Spleen (tissue), 13 donors: Measurements from ENCODE around the gene FXYD3. TPM values are rescaled to one million over a fixed set of nuclear protein-coding genes. Genes with fewer than 3 reads are reported as not detected.

ENCODE experiments used
- DNase-seq: peaks from one replicate; pipeline ENCODE4 v3.0.0-alpha.2; 2020
- H3K27ac ChIP-seq, 8 donors: fragments of 200-600 bp; sonication (generic) in 7 of 8; 1 replicate in 4 of 8; 2 replicates in 4 of 8; pipeline versions ENCODE4 v1.5.0 to v1.8.0; 2016 to 2021; ENCODE audit warnings: inconsistent platforms in 4 of 8, mild to moderate bottlenecking in 4 of 8, moderate library complexity in 1 of 8
- H3K27me3 ChIP-seq, 7 donors: fragments of 200-600 bp; sonication (generic) in 6 of 7; replicated peaks in 1 of 7; 1 replicate in 4 of 7; 2 replicates in 3 of 7; pipeline versions ENCODE4 v1.5.0 to v1.8.0; 2016 to 2021; ENCODE audit warnings: inconsistent platforms in 3 of 7, mild to moderate bottlenecking in 1 of 7
- H3K36me3 ChIP-seq, 6 donors: fragments of 200-600 bp; sonication (generic) in 5 of 6; 1 replicate in 4 of 6; 2 replicates in 2 of 6; pipeline versions ENCODE4 v1.5.0 to v1.8.0; 2016 to 2021; ENCODE audit warnings: inconsistent platforms in 2 of 6
- H3K4me1 ChIP-seq, 6 donors: fragments of 200-600 bp; sonication (generic) in 5 of 6; 1 replicate in 3 of 6; 2 replicates in 3 of 6; pipeline versions ENCODE4 v1.5.0 to v1.8.0; 2016 to 2021; ENCODE audit warnings: inconsistent platforms in 3 of 6
- H3K4me3 ChIP-seq, 8 donors: fragments of 200-600 bp; sonication (generic) in 7 of 8; 1 replicate in 4 of 8; 2 replicates in 4 of 8; pipeline versions ENCODE4 v1.5.0 to v1.8.0; 2016 to 2021; ENCODE audit warnings: inconsistent platforms in 4 of 8, mild to moderate bottlenecking in 4 of 8, moderate library complexity in 2 of 8
- H3K9me3 ChIP-seq, 8 donors: fragments of 200-600 bp; sonication (generic) in 7 of 8; 1 replicate in 4 of 8; 2 replicates in 4 of 8; pipeline versions ENCODE4 v1.5.0 to v1.8.0; 2016 to 2021; ENCODE audit warnings: inconsistent platforms in 4 of 8
- POLR2A ChIP-seq, 3 donors: fragments of 450-650 bp; IDR thresholded peaks; one replicate each; pipeline ENCODE4 v1.5.1; 2017; ENCODE audit warnings: antibody characterized with exemption in 3 of 3, mild to moderate bottlenecking in 1 of 3
- POLR2AphosphoS5 ChIP-seq, 3 donors: sonication (generic); formaldehyde crosslinking; IDR thresholded peaks; one replicate each; pipeline ENCODE4 v1.5.1; 2017; ENCODE audit warnings: antibody characterized with exemption in 3 of 3
- WGBS, 5 donors: extraction: QIAGEN DNeasy Blood & Tissue Kit in 3 of 5; methylation state at CpG; one replicate each; pipeline versions ENCODE4 v1.1.5 to v1.1.7; 2013 to 2018; 5-methylcytosine and 5-hydroxymethylcytosine counted together
- intact Hi-C: fragments of 100-400 bp; cut with DNase I; formaldehyde crosslinking; loops from one replicate; pipeline ENCODE4 v1.15.0; 2023; ENCODE audit warnings: low total_unique reads
- long read RNA-seq, 2 donors: transcript quantifications; one replicate each; lab custom pipeline, GENCODE V29; 2026
- polyA plus RNA-seq, 3 donors: library from polyadenylated mRNA; stranded (reverse); fragments of 200-250 nt; gene quantifications; one replicate each; pipeline ENCODE4 v1.2.1, GENCODE V29; 2013
- total RNA-seq, 7 donors: library from RNA; depleted of rRNA in 3 of 7; stranded (reverse); fragments of >200 nt in 3 of 7; fragmentation: NEBNext Ultra II Directional in 4 of 7; extraction: Animal tissue kit (Norgen Biotek cat#: 25700) in 4 of 7; gene quantifications; one replicate each; pipeline versions ENCODE4 v1.1.0 to v1.2.1, GENCODE V29; 2016 to 2021
- TF ChIP-seq, protein P1 (sequence below), 11 experiments: fragments of 200-600 bp in 7 of 11; fragments of 450-650 bp in 4 of 11; sonication (generic) in 4 of 11; IDR thresholded peaks in 8 of 11; conservative IDR thresholded peaks in 3 of 11; 1 replicate in 7 of 11; 2 replicates in 4 of 11; pipeline versions ENCODE4 v1.4.0 to v1.8.0; 2016 to 2021; ENCODE audit warnings: antibody characterized with exemption in 11 of 11, inconsistent platforms in 4 of 11, mild to moderate bottlenecking in 1 of 11
- donor health status: healthy with polysubstance abuse.
- donor health status: DM: no; HTN: no; CAD: no; lungs with moderate emphysema.
- donor health status: DM: no; HTN: no; CAD: no.
- donor health status: Bipolar disorder and iron deficiency.
- donor health status: healthy.
- donor health status: DM: no; HTN: no; CAD: no.
- donor health status: DM: yes; HTN: yes; CAD: no.

The FXYD3 gene, protein sequence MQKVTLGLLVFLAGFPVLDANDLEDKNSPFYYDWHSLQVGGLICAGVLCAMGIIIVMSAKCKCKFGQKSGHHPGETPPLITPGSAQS
- not detected for total RNA-seq
- 1 to 10 TPM in 1 of 3 donors, under 1 TPM in 2; 0.33 to 1.5 (median 0.70) TPM for polyA plus RNA-seq
- long read RNA-seq, donor 1 = 0 reads
- long read RNA-seq, donor 2 = 0 reads

DNA sequence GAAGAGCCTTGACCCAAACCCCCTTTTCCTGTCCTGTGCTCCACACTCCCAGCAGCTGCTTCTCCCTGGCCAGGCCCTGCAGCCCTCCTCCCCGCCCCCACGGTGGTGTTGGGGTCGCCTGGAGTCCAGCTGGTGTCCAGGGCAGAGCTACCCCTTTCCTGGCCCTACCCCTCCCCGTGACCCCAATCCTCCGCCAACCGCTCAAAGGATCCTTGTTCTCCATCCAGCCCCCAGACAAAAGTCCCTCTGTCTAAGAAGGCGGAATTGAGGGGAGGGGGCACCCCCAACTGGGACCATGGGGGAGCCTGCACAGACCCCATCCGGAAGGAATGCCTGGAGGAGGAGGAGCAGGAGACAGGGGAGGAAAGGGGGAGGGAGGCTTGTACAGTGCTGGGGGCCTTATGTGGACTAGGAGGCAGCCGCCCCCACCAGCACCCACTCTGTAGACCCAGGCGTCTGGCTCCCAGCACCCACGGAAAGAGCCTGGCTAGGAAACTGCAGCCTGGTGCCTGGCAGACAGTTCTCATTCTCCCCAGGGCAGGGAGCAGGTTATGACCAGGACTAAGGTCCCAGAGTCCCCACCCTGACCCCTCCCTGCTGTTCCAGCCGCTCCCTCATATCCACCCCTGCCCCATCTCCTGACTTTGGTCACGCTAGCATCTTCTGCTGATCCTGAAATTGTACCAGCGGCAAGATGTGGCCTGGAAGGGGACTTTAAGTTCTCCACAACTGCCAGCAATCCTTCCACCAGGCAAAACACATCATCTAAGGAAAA lies at the start of gene FXYD3:
Gene FXYD3, plus strand, starts transcription at position 647 of the 775 bp plus-strand sequence. CDS start 3,554 bp downstream, outside the sequence.
- H3K9me3 ChIP-seq = no peaks in the 10 kb centered on the region
- no peak for DNase-seq

DNA sequence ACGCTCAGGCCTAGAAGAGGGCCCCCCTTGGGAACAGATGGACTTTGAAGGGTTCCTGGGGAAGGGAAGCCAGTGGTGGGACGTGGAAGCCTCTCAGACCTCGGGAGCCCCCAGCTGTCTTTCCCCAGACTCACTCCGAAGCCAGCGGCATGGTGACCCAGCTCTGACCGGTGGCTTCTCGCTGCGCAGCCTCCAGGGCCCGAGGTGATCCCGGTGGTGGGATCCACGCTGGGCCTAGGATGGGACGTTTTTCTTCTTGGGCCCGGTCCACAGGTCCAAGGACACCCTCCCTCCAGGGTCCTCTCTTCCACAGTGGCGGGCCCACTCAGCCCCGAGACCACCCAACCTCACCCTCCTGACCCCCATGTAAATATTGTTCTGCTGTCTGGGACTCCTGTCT lies 49.5 kb upstream of the FXYD3 start:
- intact Hi-C loops = no loop called here
- Histone ChIP-seq H3K4me1 (peaks cover 0 to 16% (median 6%) of the 10 kb centered on the region in 6 donors), H3K27ac (no peak overlapping the region), H3K9me3 (peaks cover 0 to 14% (median 8%) of the 10 kb centered on the region in 8 donors), H3K27me3 (no peaks in the 10 kb centered on the region), H3K36me3 (no peaks in the 10 kb centered on the region), H3K4me3 (no peak overlapping the region)
- 90 to 97% (median 92%) methylated on average over 14 to 15 of the region's 15 CpGs for WGBS, 5 donors
- no peak for TF ChIP-seq POLR2A (IDR thresholded peaks at IDR 0.05)
- no peak for DNase-seq

More for the DNA sequence above, at the start of gene FXYD3:
- H3K27me3 ChIP-seq = peaks cover 0 to 19% (median 0%) of the 10 kb centered on the region in 7 donors
- no peaks in the 10 kb centered on the region for H3K36me3 ChIP-seq
- TF ChIP-seq POLR2AphosphoS5 (IDR thresholded peaks at IDR 0.05) (no peak), POLR2A (IDR thresholded peaks at IDR 0.05) (no peak)
- TF ChIP-seq, protein P1, sequence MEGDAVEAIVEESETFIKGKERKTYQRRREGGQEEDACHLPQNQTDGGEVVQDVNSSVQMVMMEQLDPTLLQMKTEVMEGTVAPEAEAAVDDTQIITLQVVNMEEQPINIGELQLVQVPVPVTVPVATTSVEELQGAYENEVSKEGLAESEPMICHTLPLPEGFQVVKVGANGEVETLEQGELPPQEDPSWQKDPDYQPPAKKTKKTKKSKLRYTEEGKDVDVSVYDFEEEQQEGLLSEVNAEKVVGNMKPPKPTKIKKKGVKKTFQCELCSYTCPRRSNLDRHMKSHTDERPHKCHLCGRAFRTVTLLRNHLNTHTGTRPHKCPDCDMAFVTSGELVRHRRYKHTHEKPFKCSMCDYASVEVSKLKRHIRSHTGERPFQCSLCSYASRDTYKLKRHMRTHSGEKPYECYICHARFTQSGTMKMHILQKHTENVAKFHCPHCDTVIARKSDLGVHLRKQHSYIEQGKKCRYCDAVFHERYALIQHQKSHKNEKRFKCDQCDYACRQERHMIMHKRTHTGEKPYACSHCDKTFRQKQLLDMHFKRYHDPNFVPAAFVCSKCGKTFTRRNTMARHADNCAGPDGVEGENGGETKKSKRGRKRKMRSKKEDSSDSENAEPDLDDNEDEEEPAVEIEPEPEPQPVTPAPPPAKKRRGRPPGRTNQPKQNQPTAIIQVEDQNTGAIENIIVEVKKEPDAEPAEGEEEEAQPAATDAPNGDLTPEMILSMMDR (IDR thresholded peaks at IDR 0.05 in 8 of 11, conservative IDR thresholded peaks at IDR 0.05 in 3 of 11) = no peak
- WGBS, 5 donors = 65 to 80% (median 75%) methylated on average over 14 of the region's 14 CpGs
- H3K27ac ChIP-seq = no peak within 1 kb of the TSS
- H3K4me1 ChIP-seq = peaks cover 6 to 51% (median 19%) of the 10 kb centered on the region in 6 donors
- intact Hi-C loops = no loop called here
- H3K4me3 ChIP-seq = peak within 1 kb of the TSS in 1 of 8 donors; percentile 49

DNA sequence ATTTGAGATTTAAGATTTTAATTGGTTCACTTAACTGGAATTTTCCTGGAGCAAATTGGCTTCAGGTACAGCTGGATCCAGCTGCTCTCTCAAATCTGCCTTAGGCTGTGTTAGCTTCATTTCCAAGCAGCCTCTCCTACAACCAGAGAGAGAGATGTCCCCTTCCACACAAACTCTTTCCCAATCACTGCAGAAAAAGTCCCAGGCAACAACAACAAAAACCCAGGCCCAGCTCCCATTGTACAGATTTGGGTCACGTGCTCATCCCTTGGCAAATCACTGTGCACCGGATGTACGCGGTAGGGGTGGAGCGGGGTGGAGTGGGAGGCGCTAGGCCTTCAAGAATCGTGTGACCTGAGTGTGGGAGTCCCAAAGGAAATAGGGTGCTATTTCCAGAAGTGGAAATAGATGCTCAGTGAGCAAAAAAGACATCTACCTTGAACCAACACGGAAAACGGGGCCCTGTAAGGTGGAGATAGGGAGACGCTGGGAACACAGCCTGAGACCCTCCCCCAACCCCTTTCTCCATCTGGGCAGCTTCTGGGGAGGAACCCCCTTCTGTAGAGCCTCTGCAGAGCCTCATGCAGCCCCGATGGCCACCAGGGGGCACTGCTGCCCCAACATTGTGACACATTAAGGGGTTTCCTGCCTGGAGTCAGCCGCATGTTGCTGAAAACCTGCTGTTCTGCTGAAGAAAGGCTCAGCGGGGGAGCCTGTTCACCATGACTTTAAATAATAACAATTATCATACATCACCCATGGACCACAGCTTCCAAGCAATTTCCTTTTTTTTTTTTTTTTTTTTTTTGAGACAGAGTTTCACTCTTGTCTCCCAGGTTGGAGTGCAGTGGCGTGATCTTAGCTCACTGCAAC lies 48.7 kb upstream of the FXYD3 start:
- Histone ChIP-seq H3K27ac (peak overlapping the region in 1 of 8 donors; percentile 6), H3K9me3 (peaks cover 0 to 14% (median 8%) of the 10 kb centered on the region in 8 donors), H3K36me3 (no peaks in the 10 kb centered on the region), H3K4me1 (peaks cover 0 to 16% (median 6%) of the 10 kb centered on the region in 6 donors), H3K27me3 (no peaks in the 10 kb centered on the region), H3K4me3 (no peak overlapping the region)
- peak; percentile 96 for DNase-seq
- TF ChIP-seq POLR2AphosphoS5 (IDR thresholded peaks at IDR 0.05) = peak in 1 of 3 donors; percentile 22
- TF ChIP-seq, protein P1 (IDR thresholded peaks at IDR 0.05 in 8 of 11, conservative IDR thresholded peaks at IDR 0.05 in 3 of 11) = peak; percentile 76 to 94 (median 90)
- TF ChIP-seq POLR2A (IDR thresholded peaks at IDR 0.05) = no peak
- intact Hi-C loops = no loop called here
- WGBS, 5 donors = 12 to 21% (median 15%) methylated on average over 13 to 14 of the region's 14 CpGs

DNA sequence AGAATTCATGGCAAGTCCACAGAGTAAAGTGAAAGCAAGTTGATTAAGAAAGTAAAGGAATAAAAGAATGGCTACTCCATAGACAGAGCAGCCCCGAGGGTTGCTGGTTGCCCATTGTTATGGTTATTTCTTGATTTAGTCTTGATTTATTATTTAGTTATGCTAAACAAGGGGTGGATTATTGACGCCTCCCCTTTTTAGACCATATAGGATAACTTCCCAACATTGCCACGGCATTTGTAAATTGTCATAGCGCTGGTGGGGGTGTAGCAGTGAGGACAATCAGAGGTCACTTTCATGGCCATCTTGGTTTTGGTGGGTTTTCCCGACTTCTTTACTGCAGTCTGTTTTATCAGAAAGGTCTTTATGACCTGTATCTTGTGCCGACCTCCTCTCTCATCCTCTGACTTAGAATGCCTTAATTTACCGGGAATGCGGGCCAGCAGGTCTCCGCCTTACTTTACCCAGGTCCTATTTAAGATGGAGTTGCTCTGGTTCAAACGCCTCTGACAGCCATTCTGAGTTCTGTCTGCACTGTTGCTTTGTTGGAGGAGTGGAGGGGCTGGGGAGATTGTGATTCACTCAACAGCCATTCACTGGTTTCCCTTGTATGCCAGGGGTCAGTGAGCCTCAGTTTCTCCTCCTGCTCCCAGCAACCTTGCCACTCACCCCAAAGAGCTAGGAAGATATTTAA lies 46.5 kb upstream of the FXYD3 start:
- intact Hi-C loops = no loop called here
- H3K36me3 ChIP-seq = no peaks in the 10 kb centered on the region
- no peak overlapping the region for H3K4me3 ChIP-seq
- TF ChIP-seq POLR2AphosphoS5 (IDR thresholded peaks at IDR 0.05) (no peak), POLR2A (IDR thresholded peaks at IDR 0.05) (no peak)
- TF ChIP-seq, protein P1 (IDR thresholded peaks at IDR 0.05 in 8 of 11, conservative IDR thresholded peaks at IDR 0.05 in 3 of 11) = no peak
- DNase-seq = no peak
- H3K9me3 ChIP-seq = peaks cover 0 to 14% (median 8%) of the 10 kb centered on the region in 8 donors
- WGBS, 5 donors = 78 to 87% (median 81%) methylated on average over 10 of the region's 10 CpGs
- peaks cover 0 to 16% (median 6%) of the 10 kb centered on the region in 6 donors for H3K4me1 ChIP-seq
- no peaks in the 10 kb centered on the region for H3K27me3 ChIP-seq
- no peak overlapping the region for H3K27ac ChIP-seq
